Smooth muscle cell (in vitro differentiated cells): ENCODE measurements around the gene ACKR2. TPM values are rescaled to one million over a fixed set of nuclear protein-coding genes. Genes with fewer than 3 reads are reported as not detected.

Source experiments
- DNase-seq: peaks from one replicate; lab custom pipeline; 2025; ENCODE audit not compliant: unreplicated experiment; lab: John Stamatoyannopoulos, UW
- H2AFZ ChIP-seq: fragments of 200-600 bp; sonication (generic); 2 replicates; pipeline ENCODE4 v1.6.0; 2016; ENCODE audit warnings: antibody characterized with exemption, low read depth, mild to moderate bottlenecking
- H3F3A ChIP-seq: fragments of 200-600 bp; sonication (generic); 2 replicates; pipeline ENCODE4 v1.6.0; 2017; ENCODE audit warnings: antibody characterized with exemption, low read depth
- H3K27ac ChIP-seq: fragments of 200-600 bp; sonication (generic); 2 replicates; pipeline ENCODE4 v1.5.1; 2016; ENCODE audit warnings: low read depth, mild to moderate bottlenecking
- H3K27me3 ChIP-seq: fragments of 200-600 bp; sonication (generic); 2 replicates; pipeline ENCODE4 v1.6.1; 2016; ENCODE audit warnings: low read depth, mild to moderate bottlenecking
- H3K36me3 ChIP-seq: fragments of 200-600 bp; sonication (generic); 2 replicates; pipeline ENCODE4 v1.5.1; 2016; ENCODE audit warnings: low read depth
- H3K4me1 ChIP-seq: fragments of 200-600 bp; sonication (generic); 2 replicates; pipeline ENCODE4 v1.5.1; 2016; ENCODE audit warnings: low read depth
- H3K4me2 ChIP-seq: fragments of 200-600 bp; sonication (generic); 2 replicates; pipeline ENCODE4 v1.6.0; 2016; ENCODE audit warnings: mild to moderate bottlenecking
- H3K4me3 ChIP-seq: fragments of 200-600 bp; sonication (generic); 2 replicates; pipeline ENCODE4 v1.5.1; 2016; ENCODE audit warnings: mild to moderate bottlenecking
- H3K79me2 ChIP-seq: fragments of 200-600 bp; sonication (generic); 2 replicates; pipeline ENCODE4 v1.6.0; 2016; ENCODE audit warnings: low read depth, mild to moderate bottlenecking
- H3K9ac ChIP-seq: fragments of 200-600 bp; sonication (generic); 2 replicates; pipeline ENCODE4 v1.6.0; 2016; ENCODE audit warnings: low read depth
- H3K9me3 ChIP-seq: fragments of 200-600 bp; sonication (generic); replicated peaks from 2 replicates; pipeline ENCODE4 v1.5.1; 2016; ENCODE audit warnings: low read depth
- H4K20me1 ChIP-seq: fragments of 200-600 bp; sonication (generic); 2 replicates; pipeline ENCODE4 v1.6.0; 2016; ENCODE audit warnings: low read depth
- CTCF ChIP-seq: fragments of 200-600 bp; sonication (generic); IDR thresholded peaks from 2 replicates; pipeline ENCODE4 v1.5.1; 2017; ENCODE audit warnings: borderline replicate concordance, mild to moderate bottlenecking, antibody characterized with exemption; ENCODE audit not compliant: insufficient read depth, poor library complexity, severe bottlenecking
- WGBS: methylation state at CpG from one replicate; pipeline ENCODE4 v1.1.7; 2016; ENCODE audit warnings: low lambda C conversion rate; 5-methylcytosine and 5-hydroxymethylcytosine counted together
- polyA plus RNA-seq: library from polyadenylated mRNA; unstranded; fragments of >200 nt; fragmentation: Nextera tagmentation; extraction: Ambion mirVana; gene quantifications from 2 replicates; pipeline ENCODE4 v1.2.1, GENCODE V29; 2016
- total RNA-seq: library from RNA; depleted of rRNA; stranded (reverse); fragments of >200 nt; gene quantifications from 2 replicates; pipeline ENCODE4 v1.2.3, GENCODE V29; 2014

Gene ACKR2
- total and polyA plus RNA-seq, 2 experiments from 2014 or later: 1.1 to 17.2 TPM

- no peak overlapping the region for H3K4me3 ChIP-seq
- no peak overlapping the region for H3K27ac ChIP-seq
- TF ChIP-seq CTCF: no peak
- no peaks in the 10 kb centered on the region for H3K9me3 ChIP-seq
- no peak overlapping the region for H3K9ac ChIP-seq
- no peaks in the 10 kb centered on the region for H4K20me1 ChIP-seq
- H3K79me2 ChIP-seq: no peaks in the 10 kb centered on the region
- no peaks in the 10 kb centered on the region for H3K36me3 ChIP-seq
- H3F3A ChIP-seq: no peaks in the 10 kb centered on the region
- no peaks in the 10 kb centered on the region for H3K4me1 ChIP-seq
- DNase-seq: no peak
- H3K4me2 ChIP-seq: no peak overlapping the region
- no peak overlapping the region for H2AFZ ChIP-seq
- no peaks in the 10 kb centered on the region for H3K27me3 ChIP-seq
Measured at GRCh38 chr3:42855219-42855546, 45.9 kb downstream of the ACKR2 start.

GRCh38 chr3:42855547-42856380 is 46.5 kb downstream of the ACKR2 start:
- no peak overlapping the region for H3K27ac ChIP-seq
- H2AFZ ChIP-seq: no peak overlapping the region
- no peaks in the 10 kb centered on the region for H3K9me3 ChIP-seq
- 84% methylated on average over 4 of the region's 4 CpGs for WGBS
- DNase-seq: no peak
- H3K36me3 ChIP-seq: no peaks in the 10 kb centered on the region
- no peak overlapping the region for H3K9ac ChIP-seq
- H4K20me1 ChIP-seq: no peaks in the 10 kb centered on the region
- H3K4me2 ChIP-seq: no peak overlapping the region
- H3K79me2 ChIP-seq: no peaks in the 10 kb centered on the region
- no peaks in the 10 kb centered on the region for H3F3A ChIP-seq
- no peaks in the 10 kb centered on the region for H3K4me1 ChIP-seq
- H3K4me3 ChIP-seq: no peak overlapping the region
- H3K27me3 ChIP-seq: no peaks in the 10 kb centered on the region
- TF ChIP-seq CTCF: no peak

- no peaks in the 10 kb centered on the region for H3K36me3 ChIP-seq
- H3K9ac ChIP-seq: no peak overlapping the region
- no peak overlapping the region for H3K27ac ChIP-seq
- H3K4me1 ChIP-seq: no peaks in the 10 kb centered on the region
- no peak for DNase-seq
- no peaks in the 10 kb centered on the region for H3K27me3 ChIP-seq
- H3K9me3 ChIP-seq: no peaks in the 10 kb centered on the region
- no peak overlapping the region for H3K4me2 ChIP-seq
- H3F3A ChIP-seq: no peaks in the 10 kb centered on the region
- no peaks in the 10 kb centered on the region for H4K20me1 ChIP-seq
- no peak overlapping the region for H2AFZ ChIP-seq
- WGBS: 89% methylated on average over 3 of the region's 3 CpGs
- no peak overlapping the region for H3K4me3 ChIP-seq
- no peak for TF ChIP-seq CTCF
- no peaks in the 10 kb centered on the region for H3K79me2 ChIP-seq
Measured at GRCh38 chr3:42856544-42856943, 47.3 kb downstream of the ACKR2 start.

- H3K4me2 ChIP-seq: no peak overlapping the region
- WGBS: 93% methylated on average over 15 of the region's 15 CpGs
- no peaks in the 10 kb centered on the region for H4K20me1 ChIP-seq
- H3K4me1 ChIP-seq: no peaks in the 10 kb centered on the region
- no peaks in the 10 kb centered on the region for H3K36me3 ChIP-seq
- TF ChIP-seq CTCF: no peak
- no peaks in the 10 kb centered on the region for H3K9me3 ChIP-seq
- no peak overlapping the region for H3K4me3 ChIP-seq
- H3K9ac ChIP-seq: no peak overlapping the region
- no peaks in the 10 kb centered on the region for H3K27me3 ChIP-seq
- DNase-seq: no peak
- no peak overlapping the region for H3K27ac ChIP-seq
- H2AFZ ChIP-seq: no peak overlapping the region
- H3F3A ChIP-seq: no peaks in the 10 kb centered on the region
- no peaks in the 10 kb centered on the region for H3K79me2 ChIP-seq
Measured at GRCh38 chr3:42864321-42864950, 55.2 kb downstream of the ACKR2 start.
